ENCODE data around the gene BSND. TPM values are rescaled to one million over a fixed set of nuclear protein-coding genes. Genes with fewer than 3 reads are reported as not detected.

Gene BSND
- total RNA-seq, 2 donors from 2014 or later = 0.13 to 0.20 TPM

GRCh38 chr1:54981466-54981865 lies 17.3 kb upstream of the BSND start:
- Histone ChIP-seq H3K9me3 (ENCODE audit: control insufficient read depth, low read length) (no peaks in the 10 kb centered on the region), H3K4me1 (ENCODE audit: control insufficient read depth, insufficient read depth, low read length) (no peaks in the 10 kb centered on the region), H3K4me3 (ENCODE audit: low read length) (no peak overlapping the region), H3K27me3 (ENCODE audit: control insufficient read depth, insufficient read depth, low read length, poor library complexity, severe bottlenecking) (peaks cover 36% of the 10 kb centered on the region), H3K36me3 (ENCODE audit: control insufficient read depth, insufficient read depth, low read length) (no peaks in the 10 kb centered on the region), H3K9ac (ENCODE audit: extremely low read depth, low read length, poor library complexity, severe bottlenecking) (no peak overlapping the region), H3K27ac (ENCODE audit: low read depth, low read length) (no peak overlapping the region)
- DNase-seq = no peak
- Mint-ChIP-seq H3K36me3 (ENCODE audit: low read depth) (no peaks in the 10 kb centered on the region), H3K27ac (no peak overlapping the region), H3K9me3 (no peaks in the 10 kb centered on the region), H3K27me3 (ENCODE audit: insufficient read depth) (peaks cover 47% of the 10 kb centered on the region), H3K4me3 (peak overlapping the region; percentile 47), H3K4me1 (peaks cover 15% of the 10 kb centered on the region)
- TF ChIP-seq, protein P1, sequence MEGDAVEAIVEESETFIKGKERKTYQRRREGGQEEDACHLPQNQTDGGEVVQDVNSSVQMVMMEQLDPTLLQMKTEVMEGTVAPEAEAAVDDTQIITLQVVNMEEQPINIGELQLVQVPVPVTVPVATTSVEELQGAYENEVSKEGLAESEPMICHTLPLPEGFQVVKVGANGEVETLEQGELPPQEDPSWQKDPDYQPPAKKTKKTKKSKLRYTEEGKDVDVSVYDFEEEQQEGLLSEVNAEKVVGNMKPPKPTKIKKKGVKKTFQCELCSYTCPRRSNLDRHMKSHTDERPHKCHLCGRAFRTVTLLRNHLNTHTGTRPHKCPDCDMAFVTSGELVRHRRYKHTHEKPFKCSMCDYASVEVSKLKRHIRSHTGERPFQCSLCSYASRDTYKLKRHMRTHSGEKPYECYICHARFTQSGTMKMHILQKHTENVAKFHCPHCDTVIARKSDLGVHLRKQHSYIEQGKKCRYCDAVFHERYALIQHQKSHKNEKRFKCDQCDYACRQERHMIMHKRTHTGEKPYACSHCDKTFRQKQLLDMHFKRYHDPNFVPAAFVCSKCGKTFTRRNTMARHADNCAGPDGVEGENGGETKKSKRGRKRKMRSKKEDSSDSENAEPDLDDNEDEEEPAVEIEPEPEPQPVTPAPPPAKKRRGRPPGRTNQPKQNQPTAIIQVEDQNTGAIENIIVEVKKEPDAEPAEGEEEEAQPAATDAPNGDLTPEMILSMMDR (conservative IDR thresholded peaks at IDR 0.05) = no peak
- 97 to 100% methylated on average over 2 to 8 of the region's 8 CpGs for WGBS, 2 experiments (ENCODE audit: insufficient coverage in 1 of 2, insufficient read length in 1 of 2)

- Mint-ChIP-seq H3K36me3 (ENCODE audit: low read depth) (no peaks in the 10 kb centered on the region), H3K4me1 (peaks cover 14% of the 10 kb centered on the region), H3K27ac (no peak overlapping the region), H3K27me3 (ENCODE audit: insufficient read depth) (peaks cover 44% of the 10 kb centered on the region), H3K4me3 (no peak overlapping the region), H3K9me3 (no peaks in the 10 kb centered on the region)
- H3K36me3 ChIP-seq (ENCODE audit: control insufficient read depth, insufficient read depth, low read length) = no peaks in the 10 kb centered on the region
- TF ChIP-seq, protein P1 (conservative IDR thresholded peaks at IDR 0.05) = peak; percentile 58
- H3K27me3 ChIP-seq (ENCODE audit: control insufficient read depth, insufficient read depth, low read length, poor library complexity, severe bottlenecking) = peaks cover 36% of the 10 kb centered on the region
- H3K27ac ChIP-seq (ENCODE audit: low read depth, low read length) = no peak overlapping the region
- H3K9me3 ChIP-seq (ENCODE audit: control insufficient read depth, low read length) = no peaks in the 10 kb centered on the region
- peak; percentile 35 for DNase-seq
- H3K9ac ChIP-seq (ENCODE audit: extremely low read depth, low read length, poor library complexity, severe bottlenecking) = no peak overlapping the region
- no peak overlapping the region for H3K4me3 ChIP-seq (ENCODE audit: low read length)
- no peaks in the 10 kb centered on the region for H3K4me1 ChIP-seq (ENCODE audit: control insufficient read depth, insufficient read depth, low read length)
Measured at GRCh38 chr1:54982739-54983138, 16.0 kb upstream of the BSND start.

GRCh38 chr1:54984131-54984842 lies 14.4 kb upstream of the BSND start:
- no peak overlapping the region for H3K4me3 Mint-ChIP-seq
- no peaks in the 10 kb centered on the region for H3K9me3 Mint-ChIP-seq
- H3K27me3 Mint-ChIP-seq (ENCODE audit: insufficient read depth) = peaks cover 35% of the 10 kb centered on the region
- H3K4me1 Mint-ChIP-seq = peaks cover 6% of the 10 kb centered on the region
- Histone ChIP-seq H3K4me1 (ENCODE audit: control insufficient read depth, insufficient read depth, low read length) (no peaks in the 10 kb centered on the region), H3K27me3 (ENCODE audit: control insufficient read depth, insufficient read depth, low read length, poor library complexity, severe bottlenecking) (peaks cover 32% of the 10 kb centered on the region), H3K36me3 (ENCODE audit: control insufficient read depth, insufficient read depth, low read length) (no peaks in the 10 kb centered on the region), H3K9me3 (ENCODE audit: control insufficient read depth, low read length) (no peaks in the 10 kb centered on the region), H3K4me3 (ENCODE audit: low read length) (no peak overlapping the region), H3K9ac (ENCODE audit: extremely low read depth, low read length, poor library complexity, severe bottlenecking) (no peak overlapping the region), H3K27ac (ENCODE audit: low read depth, low read length) (no peak overlapping the region)
- no peak overlapping the region for H3K27ac Mint-ChIP-seq
- no peaks in the 10 kb centered on the region for H3K36me3 Mint-ChIP-seq (ENCODE audit: low read depth)
- TF ChIP-seq, protein P1 (conservative IDR thresholded peaks at IDR 0.05) = no peak
- WGBS, 2 experiments (ENCODE audit: insufficient coverage in 1 of 2, insufficient read length in 1 of 2) = 81 to 82% methylated on average over 5 to 7 of the region's 7 CpGs
- DNase-seq = no peak
